Stimulated activated CD4-positive, alpha-beta T cell treated with anti-CD3 and anti-CD28 coated beads, TNF-alpha, amount 100 ng/mL, for 24 hours (primary cell): ENCODE measurements around the gene CLCN7.

Experiments used
- DNase-seq, 3 experiments: peaks; one replicate each; pipeline ENCODE4 v3.0.0-alpha.2; 2020; ENCODE audit warnings: low read depth in 3 of 3

CLCN7 gene

DNA sequence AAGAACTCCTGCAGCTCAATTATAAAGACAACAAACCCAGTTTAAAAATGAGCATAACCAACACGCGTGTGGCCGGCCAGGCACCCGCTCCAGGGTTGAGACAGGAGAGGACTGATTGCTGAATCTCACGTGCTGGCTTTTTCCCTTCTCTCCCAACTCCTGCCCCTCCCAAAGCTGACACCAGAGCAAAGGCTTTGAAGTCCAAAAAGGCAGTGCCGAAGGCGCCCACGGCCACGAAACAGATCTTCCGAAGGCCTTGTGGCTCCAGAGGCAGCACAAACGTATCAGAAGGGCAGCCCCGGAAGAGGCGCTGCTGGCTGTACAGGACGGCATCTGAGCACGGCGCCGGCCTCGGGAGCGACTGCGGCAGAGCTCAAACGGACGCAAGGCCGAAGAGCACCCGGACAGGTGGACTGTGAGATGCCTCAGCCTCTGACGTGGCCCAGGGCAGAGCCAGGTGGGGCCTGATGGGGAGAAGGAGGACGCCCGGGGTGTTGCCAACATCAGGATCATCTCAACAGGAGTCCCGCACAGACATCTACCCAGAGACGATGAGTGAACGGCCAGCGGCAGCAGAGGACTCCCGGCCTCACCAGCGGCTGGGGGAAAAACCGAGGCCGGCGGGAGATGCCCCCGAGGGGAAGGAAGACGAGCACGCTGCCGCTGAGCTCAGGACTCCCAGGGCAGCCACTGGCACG is 10.5 kb downstream of the CLCN7 start:
- no peak for DNase-seq

- DNase-seq, result no peak
These were observed 13.7 kb downstream of the CLCN7 start for GRCh38 chr16:1461146-1461545.

GRCh38 chr16:1460602-1461138 is 14.2 kb downstream of the CLCN7 start:
- no peak for DNase-seq

DNA sequence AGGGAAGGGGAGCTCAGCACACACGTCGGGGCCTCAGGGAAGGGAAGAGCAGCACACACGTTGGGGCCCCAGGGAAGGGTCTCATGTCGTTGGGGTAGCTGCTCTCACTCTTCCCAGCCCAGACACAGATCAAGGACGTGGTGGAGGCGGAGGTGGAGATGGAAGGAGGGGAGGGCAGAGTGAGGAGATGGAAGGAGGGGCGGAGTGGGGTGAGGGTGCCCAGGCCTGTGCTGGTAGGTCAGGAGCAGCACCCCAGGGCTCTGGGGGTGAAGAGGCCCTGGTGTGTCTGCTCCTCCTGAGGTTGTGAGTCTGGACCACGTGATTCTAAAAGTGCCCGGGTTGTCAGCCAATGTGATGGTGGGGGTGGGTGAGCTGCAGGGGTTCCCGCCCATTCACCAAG is 14.9 kb downstream of the CLCN7 start:
- no peak for DNase-seq

GRCh38 chr16:1458977-1459341 is 15.9 kb downstream of the CLCN7 start:
- no peak for DNase-seq

- DNase-seq, result peak in 1 of 3 experiments; percentile 12
These were observed 16.4 kb downstream of the CLCN7 start for GRCh38 chr16:1458336-1458976.

DNA sequence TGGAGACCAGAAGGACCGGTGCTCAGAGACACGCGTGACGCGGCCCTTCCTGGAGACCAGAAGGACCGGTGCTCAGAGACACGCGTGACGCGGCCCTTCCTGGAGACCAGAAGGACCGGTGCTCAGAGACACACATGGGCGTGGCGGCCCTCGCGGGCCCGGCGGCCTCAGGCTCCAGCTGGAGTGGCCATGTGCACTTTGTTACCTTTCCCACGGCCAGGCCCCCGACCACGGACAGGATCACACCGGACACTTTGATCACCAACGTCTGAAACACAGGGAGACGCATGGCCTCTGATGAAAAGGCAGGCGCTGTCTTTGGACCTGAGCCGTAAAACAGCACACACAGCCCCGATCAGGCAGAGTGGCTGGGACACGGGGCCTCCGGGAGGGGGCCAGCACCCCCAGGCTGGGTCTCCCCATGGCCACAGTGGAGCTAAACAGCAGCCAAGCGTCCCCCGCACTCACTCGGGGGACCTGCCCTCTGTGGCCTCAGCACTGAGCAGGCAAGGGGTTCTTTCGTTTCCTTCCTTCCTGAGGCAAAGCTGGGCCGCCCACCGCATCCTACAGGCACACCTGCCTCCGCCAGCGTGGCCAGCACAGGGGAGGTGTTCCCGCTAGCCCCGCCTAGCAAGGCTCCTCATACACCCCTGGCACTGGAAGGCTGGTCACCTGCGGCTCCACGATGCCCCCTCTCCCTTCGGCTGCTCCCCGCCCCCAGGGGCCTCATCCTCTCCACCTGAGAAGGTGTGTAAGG is 17.2 kb downstream of the CLCN7 start:
- DNase-seq, result no peak

DNA sequence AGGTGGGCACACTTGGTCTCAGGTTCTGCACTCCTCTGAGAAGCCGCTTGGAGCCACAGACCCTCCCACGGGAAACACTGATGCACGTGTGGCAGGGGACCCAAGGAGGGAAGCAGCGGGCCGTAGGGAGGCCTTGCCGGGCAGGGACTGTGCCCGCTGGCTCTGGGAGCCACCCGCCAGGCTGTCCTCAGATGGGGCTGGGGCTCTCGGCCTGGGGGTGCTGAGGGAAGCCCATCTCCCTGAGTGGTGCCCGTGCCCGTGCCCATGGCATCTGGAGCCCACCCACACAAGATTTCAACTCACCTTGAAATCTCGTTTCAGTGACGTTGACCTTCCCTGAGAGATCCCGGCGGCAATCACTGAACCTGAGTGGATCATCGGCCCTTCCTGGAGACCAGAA is 17.9 kb downstream of the CLCN7 start:
- no peak for DNase-seq

- no peak for DNase-seq
These were observed 19.3 kb downstream of the CLCN7 start for GRCh38 chr16:1455190-1456171.

DNA sequence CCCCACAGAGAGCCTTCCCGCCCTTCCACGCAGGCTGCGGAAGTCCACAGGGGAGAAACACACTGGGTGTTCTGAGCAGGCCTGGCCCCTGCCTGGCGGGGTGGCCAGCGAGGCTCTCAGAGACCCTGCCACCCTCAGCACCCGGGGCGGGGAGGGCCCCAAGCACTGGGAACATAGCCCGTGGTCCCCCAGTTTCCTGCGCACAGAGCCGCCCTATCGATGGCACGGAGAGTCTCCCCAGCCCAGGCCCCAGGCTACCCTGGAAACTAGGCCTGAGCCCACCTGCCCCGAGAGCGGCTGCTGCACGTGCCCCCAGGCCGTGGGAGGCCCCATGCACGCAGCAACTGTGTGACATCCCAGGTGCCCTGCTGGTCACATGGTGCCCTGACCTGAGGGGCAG is 20.3 kb downstream of the CLCN7 start:
- DNase-seq, result no peak

DNA sequence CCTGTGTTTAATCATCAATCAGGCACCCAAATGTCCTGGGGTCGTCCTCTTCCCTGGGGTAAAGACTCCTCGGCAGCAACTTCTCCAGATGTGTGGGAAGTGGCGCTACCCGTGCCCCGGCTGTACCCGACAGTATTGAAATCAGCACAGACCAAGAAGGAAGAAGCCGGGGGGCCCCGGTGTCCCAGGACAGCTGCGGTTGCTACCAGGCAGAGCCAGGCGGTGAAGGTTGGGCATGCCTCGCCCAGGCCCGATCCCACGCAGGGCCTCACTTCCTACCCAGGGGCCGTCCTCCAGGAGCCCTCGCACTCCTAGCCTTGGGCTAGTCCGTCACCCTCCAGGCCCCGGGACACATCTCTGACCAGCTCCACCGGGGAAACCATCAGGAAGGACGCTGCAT is 21.5 kb downstream of the CLCN7 start:
- DNase-seq, result no peak

DNA sequence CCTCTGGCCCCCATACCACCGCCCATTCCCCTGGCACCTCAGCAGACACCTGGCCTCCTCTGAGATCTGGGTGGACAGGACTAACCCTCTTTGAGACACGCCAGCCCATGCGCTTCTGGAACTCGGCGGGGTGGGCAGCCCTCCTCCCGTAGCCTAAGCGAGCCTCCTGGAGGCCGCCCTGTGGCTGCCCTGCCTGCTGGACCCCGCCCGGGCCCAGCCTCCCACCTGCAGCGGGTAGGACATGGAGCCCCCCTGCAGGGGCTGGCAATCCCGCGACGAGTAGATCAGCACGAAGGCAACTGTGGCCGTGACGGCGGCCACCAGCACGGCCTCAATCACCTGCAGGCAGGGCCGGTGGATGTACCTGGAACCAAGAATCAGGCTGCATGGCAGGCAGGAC is 22.3 kb downstream of the CLCN7 start:
- DNase-seq, result no peak

- no peak for DNase-seq
These were observed 23.0 kb downstream of the CLCN7 start for GRCh38 chr16:1451702-1452392.

GRCh38 chr16:1450841-1451240 is 24.0 kb downstream of the CLCN7 start:
- DNase-seq, result no peak

GRCh38 chr16:1450218-1450617 is 24.6 kb downstream of the CLCN7 start:
- no peak for DNase-seq

- no peak for DNase-seq
These were observed 25.5 kb downstream of the CLCN7 start for GRCh38 chr16:1449201-1449788.

DNA sequence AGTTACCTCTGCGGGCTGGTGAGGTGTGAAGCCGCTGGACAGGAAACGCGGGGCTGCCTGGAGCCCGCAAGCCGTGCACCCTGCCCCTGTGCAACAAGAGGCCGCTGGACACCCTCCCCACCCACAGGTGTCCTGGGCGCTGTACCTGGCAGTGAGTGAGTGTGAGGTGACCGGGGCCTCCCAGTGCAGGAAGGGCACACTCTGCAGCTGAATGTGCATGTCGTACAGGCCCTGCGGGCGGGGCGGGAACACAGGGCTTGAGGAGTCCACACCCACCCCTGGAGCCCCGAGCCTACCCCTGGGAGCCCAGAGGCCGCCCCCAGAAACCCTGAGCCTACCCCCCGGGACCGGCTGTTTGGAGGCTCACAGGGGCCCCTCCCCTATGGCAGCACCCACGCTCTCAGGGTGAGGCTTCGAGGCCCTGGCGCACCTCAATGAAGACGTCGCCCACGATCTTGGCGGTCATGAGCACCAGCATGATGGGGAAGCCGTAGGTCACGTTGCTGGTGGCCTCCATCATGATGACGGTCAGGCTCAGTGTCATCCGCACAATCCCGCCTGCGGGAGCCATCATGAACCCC is 26.2 kb downstream of the CLCN7 start:
- DNase-seq, result no peak

GRCh38 chr16:1447965-1448364 is 26.9 kb downstream of the CLCN7 start:
- no peak for DNase-seq

- DNase-seq, result no peak
These were observed 28.3 kb downstream of the CLCN7 start for GRCh38 chr16:1446296-1447080.
